ENCODE data around the gene CHST8. TPM values are rescaled to one million over a fixed set of nuclear protein-coding genes. Genes with fewer than 3 reads are reported as not detected.

CHST8 gene
- total RNA-seq, 1 donor from 2014 or later = not detected

- Histone ChIP-seq H3K9ac (ENCODE audit: low read length) (no peak overlapping the region), H3K27ac (ENCODE audit: low read depth, low read length) (no peak overlapping the region), H3K4me2 (ENCODE audit: low read length) (no peak overlapping the region), H3K4me1 (ENCODE audit: insufficient read depth, low read length) (no peaks in the 10 kb centered on the region), H3K4me3 (ENCODE audit: insufficient read depth, low read depth, low read length) (no peak overlapping the region), H3K9me3 (ENCODE audit: insufficient read depth, low read depth, low read length) (no peaks in the 10 kb centered on the region), H2AFZ (ENCODE audit: low read depth, low read length) (no peak overlapping the region), H4K20me1 (ENCODE audit: insufficient read depth, low read length) (no peaks in the 10 kb centered on the region), H3K36me3 (ENCODE audit: insufficient read depth, low read length) (no peaks in the 10 kb centered on the region), H3K27me3 (ENCODE audit: insufficient read depth, low read length) (no peaks in the 10 kb centered on the region), H3K79me2 (ENCODE audit: insufficient read depth, low read length) (no peaks in the 10 kb centered on the region)
- H3K4me3 Mint-ChIP-seq (ENCODE audit: unreplicated experiment) = no peak overlapping the region
- H3K27me3 Mint-ChIP-seq (ENCODE audit: low read depth, unreplicated experiment) = peaks cover 42% of the 10 kb centered on the region
- DNase-seq (ENCODE audit: low read depth) (no peak), FAIRE-seq (no peak)
- no peak overlapping the region for H3K27ac Mint-ChIP-seq (ENCODE audit: unreplicated experiment)
- H3K9me3 Mint-ChIP-seq (ENCODE audit: unreplicated experiment) = no peaks in the 10 kb centered on the region
- H3K4me1 Mint-ChIP-seq (ENCODE audit: low read depth, unreplicated experiment) = no peaks in the 10 kb centered on the region
- TF ChIP-seq EZH2 (IDR thresholded peaks at IDR 0.05; ENCODE audit: insufficient read depth, low read length) (no peak), CTCF (IDR thresholded peaks at IDR 0.05; ENCODE audit: insufficient read depth, low read depth, low read length) (no peak)
- H3K36me3 Mint-ChIP-seq (ENCODE audit: low read depth, unreplicated experiment) = no peaks in the 10 kb centered on the region
Observed at GRCh38 chr19:33745297-33745696, 123.5 kb downstream of the CHST8 start.

- DNase-seq (ENCODE audit: low read depth) (no peak), FAIRE-seq (no peak)
- H3K9ac ChIP-seq (ENCODE audit: low read length) = no peak overlapping the region
- TF ChIP-seq CTCF (IDR thresholded peaks at IDR 0.05; ENCODE audit: insufficient read depth, low read depth, low read length) (no peak), EZH2 (IDR thresholded peaks at IDR 0.05; ENCODE audit: insufficient read depth, low read length) (no peak)
- Mint-ChIP-seq H3K4me3 (ENCODE audit: unreplicated experiment) (no peak overlapping the region), H3K27me3 (ENCODE audit: low read depth, unreplicated experiment) (peaks cover 39% of the 10 kb centered on the region), H3K36me3 (ENCODE audit: low read depth, unreplicated experiment) (no peaks in the 10 kb centered on the region), H3K27ac (ENCODE audit: unreplicated experiment) (no peak overlapping the region), H3K9me3 (ENCODE audit: unreplicated experiment) (no peaks in the 10 kb centered on the region), H3K4me1 (ENCODE audit: low read depth, unreplicated experiment) (no peaks in the 10 kb centered on the region)
- H3K4me2 ChIP-seq (ENCODE audit: low read length) = no peak overlapping the region
- no peaks in the 10 kb centered on the region for H3K9me3 ChIP-seq (ENCODE audit: insufficient read depth, low read depth, low read length)
- no peak overlapping the region for H3K4me3 ChIP-seq (ENCODE audit: insufficient read depth, low read depth, low read length)
- H3K36me3 ChIP-seq (ENCODE audit: insufficient read depth, low read length) = no peaks in the 10 kb centered on the region
- no peaks in the 10 kb centered on the region for H3K4me1 ChIP-seq (ENCODE audit: insufficient read depth, low read length)
- no peak overlapping the region for H2AFZ ChIP-seq (ENCODE audit: low read depth, low read length)
- H3K27me3 ChIP-seq (ENCODE audit: insufficient read depth, low read length) = no peaks in the 10 kb centered on the region
- H3K79me2 ChIP-seq (ENCODE audit: insufficient read depth, low read length) = no peaks in the 10 kb centered on the region
- H3K27ac ChIP-seq (ENCODE audit: low read depth, low read length) = no peak overlapping the region
- no peaks in the 10 kb centered on the region for H4K20me1 ChIP-seq (ENCODE audit: insufficient read depth, low read length)
Observed at GRCh38 chr19:33746159-33746558, 124.4 kb downstream of the CHST8 start.

- H4K20me1 ChIP-seq (ENCODE audit: insufficient read depth, low read length) = no peaks in the 10 kb centered on the region
- H3K27ac Mint-ChIP-seq (ENCODE audit: unreplicated experiment) = no peak overlapping the region
- H3K4me2 ChIP-seq (ENCODE audit: low read length) = no peak overlapping the region
- no peaks in the 10 kb centered on the region for H3K4me1 Mint-ChIP-seq (ENCODE audit: low read depth, unreplicated experiment)
- H3K27ac ChIP-seq (ENCODE audit: low read depth, low read length) = no peak overlapping the region
- H3K4me3 ChIP-seq (ENCODE audit: insufficient read depth, low read depth, low read length) = no peak overlapping the region
- H3K9me3 Mint-ChIP-seq (ENCODE audit: unreplicated experiment) = no peaks in the 10 kb centered on the region
- no peak overlapping the region for H3K4me3 Mint-ChIP-seq (ENCODE audit: unreplicated experiment)
- DNase-seq (ENCODE audit: low read depth) (no peak), FAIRE-seq (no peak)
- no peaks in the 10 kb centered on the region for H3K4me1 ChIP-seq (ENCODE audit: insufficient read depth, low read length)
- H3K9ac ChIP-seq (ENCODE audit: low read length) = no peak overlapping the region
- H3K27me3 ChIP-seq (ENCODE audit: insufficient read depth, low read length) = peaks cover 3% of the 10 kb centered on the region
- H2AFZ ChIP-seq (ENCODE audit: low read depth, low read length) = no peak overlapping the region
- H3K36me3 ChIP-seq (ENCODE audit: insufficient read depth, low read length) = no peaks in the 10 kb centered on the region
- H3K9me3 ChIP-seq (ENCODE audit: insufficient read depth, low read depth, low read length) = no peaks in the 10 kb centered on the region
- peaks cover 38% of the 10 kb centered on the region for H3K27me3 Mint-ChIP-seq (ENCODE audit: low read depth, unreplicated experiment)
- no peaks in the 10 kb centered on the region for H3K36me3 Mint-ChIP-seq (ENCODE audit: low read depth, unreplicated experiment)
- TF ChIP-seq CTCF (IDR thresholded peaks at IDR 0.05; ENCODE audit: insufficient read depth, low read depth, low read length) = no peak
- TF ChIP-seq EZH2 (IDR thresholded peaks at IDR 0.05; ENCODE audit: insufficient read depth, low read length) = no peak
- H3K79me2 ChIP-seq (ENCODE audit: insufficient read depth, low read length) = no peaks in the 10 kb centered on the region
Observed at GRCh38 chr19:33747273-33747672, 125.5 kb downstream of the CHST8 start.
